MM.1S (cell line): ENCODE results near the gene DAND5.

Source experiments
- DNase-seq: peaks from one replicate; pipeline ENCODE4 v3.0.0-alpha.2; 2015
- H2AFZ ChIP-seq: fragments of 300-600 bp; sonication (generic); 2 replicates; pipeline ENCODE4 v1.6.0; 2016; ENCODE audit warnings: antibody characterized with exemption, low read length
- H3F3A ChIP-seq: fragments of 300-600 bp; sonication (generic); 2 replicates; pipeline ENCODE4 v1.6.1; 2016; ENCODE audit warnings: mild to moderate bottlenecking, antibody characterized with exemption, low read length, moderate library complexity, mixed read lengths; ENCODE audit not compliant: insufficient read depth
- H3K27ac ChIP-seq: fragments of 300-600 bp; sonication (generic); 2 replicates; pipeline ENCODE4 v1.5.1; 2016; ENCODE audit warnings: mild to moderate bottlenecking, low read length
- H3K27me3 ChIP-seq: fragments of 300-600 bp; sonication (generic); replicated peaks from 2 replicates; pipeline ENCODE4 v1.6.0; 2016; ENCODE audit warnings: low read length; ENCODE audit not compliant: insufficient read depth
- H3K36me3 ChIP-seq: fragments of 300-600 bp; sonication (generic); replicated peaks from 2 replicates; pipeline ENCODE4 v1.6.1; 2016; ENCODE audit warnings: mild to moderate bottlenecking, low read length, mixed read lengths; ENCODE audit not compliant: insufficient read depth
- H3K4me1 ChIP-seq: fragments of 300-600 bp; sonication (generic); 2 replicates; pipeline ENCODE4 v1.6.1; 2016; ENCODE audit warnings: low read length, mixed read lengths
- H3K4me2 ChIP-seq: fragments of 300-600 bp; sonication (generic); 2 replicates; pipeline ENCODE4 v1.6.0; 2016; ENCODE audit warnings: low read depth, low read length
- H3K4me3 ChIP-seq: fragments of 300-600 bp; sonication (generic); 2 replicates; pipeline ENCODE4 v1.5.1; 2016; ENCODE audit warnings: low read length, mixed read lengths
- H3K79me2 ChIP-seq: fragments of 300-600 bp; sonication (generic); 2 replicates; pipeline ENCODE4 v1.6.1; 2016; ENCODE audit warnings: mixed run types, low read length, mixed read lengths
- H3K9ac ChIP-seq: fragments of 300-600 bp; sonication (generic); 2 replicates; pipeline ENCODE4 v1.6.1; 2016; ENCODE audit warnings: low read length, mixed read lengths
- H3K9me2 ChIP-seq: fragments of 300-600 bp; sonication (generic); replicated peaks from 2 replicates; pipeline ENCODE4 v1.6.1; 2016; ENCODE audit warnings: mild to moderate bottlenecking, low read length, mixed read lengths; ENCODE audit not compliant: insufficient read depth
- H3K9me3 ChIP-seq: fragments of 300-600 bp; sonication (generic); replicated peaks from 2 replicates; pipeline ENCODE4 v1.6.1; 2016; ENCODE audit warnings: mild to moderate bottlenecking, low read length, mixed read lengths; ENCODE audit not compliant: insufficient read depth
- H4K20me1 ChIP-seq: fragments of 300-600 bp; sonication (generic); 2 replicates; pipeline ENCODE4 v1.6.1; 2016; ENCODE audit warnings: mild to moderate bottlenecking, low read length, moderate library complexity, mixed read lengths; ENCODE audit not compliant: insufficient read depth
- CTCF ChIP-seq: fragments of 300-600 bp; sonication (generic); IDR thresholded peaks from 2 replicates; pipeline ENCODE4 v1.5.1; 2016; ENCODE audit warnings: antibody characterized with exemption, low read length, mixed read lengths
- EZH2 ChIP-seq: fragments of 300-600 bp; sonication (generic); optimal IDR thresholded peaks from 2 replicates; pipeline ENCODE3; 2017; ENCODE audit warnings: low read depth, mild to moderate bottlenecking, antibody characterized with exemption, low read length, mixed read lengths
- EZH2phosphoT487 ChIP-seq: fragments of 300-600 bp; sonication (generic); IDR thresholded peaks from 2 replicates; pipeline ENCODE4 v1.6.1; 2018; ENCODE audit warnings: antibody characterized with exemption, low read length

Gene DAND5

GRCh38 chr19:12933287-12934072 lies 35.9 kb upstream of the DAND5 start, which contains the start of gene FARSA:
TSS of gene FARSA (minus strand) at chr19:12933711. CDS start at chr19:12933696, 15 bp downstream.
- Histone ChIP-seq H4K20me1 (no peaks in the 10 kb centered on the region), H3K4me1 (peaks cover 18% of the 10 kb centered on the region), H2AFZ (peak within 1 kb of the TSS; percentile 99), H3K4me3 (peak within 1 kb of the TSS; percentile 94), H3K79me2 (peaks cover 46% of the 10 kb centered on the region), H3K9ac (peak within 1 kb of the TSS; percentile 90), H3K27me3 (no peaks in the 10 kb centered on the region), H3K27ac (peak within 1 kb of the TSS; percentile 43), H3F3A (peaks cover 20% of the 10 kb centered on the region), H3K36me3 (no peaks in the 10 kb centered on the region), H3K9me2 (no peaks in the 10 kb centered on the region), H3K9me3 (no peaks in the 10 kb centered on the region), H3K4me2 (peak within 1 kb of the TSS; percentile 70)
- TF ChIP-seq EZH2: no peak
- TF ChIP-seq CTCF: no peak
- no peak for TF ChIP-seq EZH2phosphoT487
- DNase-seq: peak; percentile 94

GRCh38 chr19:12935071-12935470 lies 34.3 kb upstream of the DAND5 start:
- H3K36me3 ChIP-seq: peaks cover 9% of the 10 kb centered on the region
- H4K20me1 ChIP-seq: peaks cover 10% of the 10 kb centered on the region
- TF ChIP-seq EZH2: no peak
- no peak for TF ChIP-seq EZH2phosphoT487
- no peak for TF ChIP-seq CTCF
- no peaks in the 10 kb centered on the region for H3K27me3 ChIP-seq
- H3K9me2 ChIP-seq: no peaks in the 10 kb centered on the region
- H3F3A ChIP-seq: peaks cover 35% of the 10 kb centered on the region
- H3K4me3 ChIP-seq: no peak overlapping the region
- H3K4me1 ChIP-seq: peaks cover 25% of the 10 kb centered on the region
- H3K27ac ChIP-seq: no peak overlapping the region
- no peak overlapping the region for H2AFZ ChIP-seq
- DNase-seq: no peak
- no peaks in the 10 kb centered on the region for H3K9me3 ChIP-seq
- H3K79me2 ChIP-seq: peaks cover 53% of the 10 kb centered on the region
- H3K9ac ChIP-seq: no peak overlapping the region
- no peak overlapping the region for H3K4me2 ChIP-seq

- Histone ChIP-seq H3K9me3 (no peaks in the 10 kb centered on the region), H2AFZ (peak overlapping the region; percentile 22; the same call in 1 of the 2 replicates), H3K27ac (peak overlapping the region; percentile 75; the same call in 1 of the 2 replicates), H3K9me2 (no peaks in the 10 kb centered on the region), H3K36me3 (peaks cover 19% of the 10 kb centered on the region), H3K79me2 (peaks cover 51% of the 10 kb centered on the region), H3F3A (peaks cover 50% of the 10 kb centered on the region), H3K4me3 (no peak overlapping the region), H3K27me3 (no peaks in the 10 kb centered on the region), H3K4me1 (peaks cover 38% of the 10 kb centered on the region), H3K9ac (peak overlapping the region; percentile 13; the same call in 1 of the 2 replicates), H4K20me1 (peaks cover 15% of the 10 kb centered on the region), H3K4me2 (peak overlapping the region; percentile 17; the same call in 1 of the 2 replicates)
- DNase-seq: peak; percentile 55
- TF ChIP-seq CTCF (no peak), EZH2phosphoT487 (no peak), EZH2 (no peak)
Observed at GRCh38 chr19:12936582-12936981, 32.8 kb upstream of the DAND5 start.
